GM18508 (cell line): ENCODE data around the gene PLXNA4.

ENCODE experiments used
- ATAC-seq: cut with Tn5 transposase; IDR thresholded peaks from one replicate; pipeline ENCODE4 v1.9.1; 2021; ENCODE audit warnings: moderate number of reproducible peaks; ENCODE audit not compliant: insufficient read depth, unreplicated experiment

The PLXNA4 gene

GRCh38 chr7:132453826-132454225 lies 122.4 kb downstream of the PLXNA4 start:
- ATAC-seq, result no peak

- no peak for ATAC-seq
Observed at GRCh38 chr7:132451161-132451560, 125.1 kb downstream of the PLXNA4 start.

- ATAC-seq, result no peak
Observed at GRCh38 chr7:132450696-132451095, 125.6 kb downstream of the PLXNA4 start.

- no peak for ATAC-seq
Observed at GRCh38 chr7:132450188-132450587, 126.1 kb downstream of the PLXNA4 start.

GRCh38 chr7:132446666-132447278 lies 129.5 kb downstream of the PLXNA4 start:
- ATAC-seq, result no peak

GRCh38 chr7:132446260-132446659 lies 130.0 kb downstream of the PLXNA4 start:
- ATAC-seq, result no peak

- no peak for ATAC-seq
Observed at GRCh38 chr7:132443761-132444520, 132.3 kb downstream of the PLXNA4 start.

GRCh38 chr7:132441935-132442334 lies 134.3 kb downstream of the PLXNA4 start:
- ATAC-seq, result no peak

- no peak for ATAC-seq
Observed at GRCh38 chr7:132440151-132440550, 136.1 kb downstream of the PLXNA4 start.

- no peak for ATAC-seq
Observed at GRCh38 chr7:132438926-132439325, 137.3 kb downstream of the PLXNA4 start.

- ATAC-seq, result no peak
Observed at GRCh38 chr7:132437730-132438129, 138.5 kb downstream of the PLXNA4 start.

- ATAC-seq, result no peak
Observed at GRCh38 chr7:132436121-132436520, 140.1 kb downstream of the PLXNA4 start.

GRCh38 chr7:132435016-132435990 lies 141.0 kb downstream of the PLXNA4 start:
- no peak for ATAC-seq

GRCh38 chr7:132434041-132434440 lies 142.2 kb downstream of the PLXNA4 start:
- no peak for ATAC-seq

GRCh38 chr7:132433301-132433700 lies 143.0 kb downstream of the PLXNA4 start:
- ATAC-seq, result no peak

- no peak for ATAC-seq
Observed at GRCh38 chr7:132430861-132431822, 145.1 kb downstream of the PLXNA4 start.

- ATAC-seq, result no peak
Observed at GRCh38 chr7:132430041-132430855, 146.0 kb downstream of the PLXNA4 start.

- no peak for ATAC-seq
Observed at GRCh38 chr7:132429181-132429580, 147.1 kb downstream of the PLXNA4 start.
